Right lobe of liver (tissue), 4 donors: ENCODE measurements around the gene TEAD2.

Experiments used
- CTCF ChIP-seq, 4 donors: fragments of 200-600 bp in 3 of 4; fragments of 450-650 bp in 1 of 4; IDR thresholded peaks; one replicate each; pipeline versions ENCODE4 v1.5.1 to v1.8.0; 2016 to 2022; ENCODE audit warnings: antibody characterized with exemption in 4 of 4, mild to moderate bottlenecking in 2 of 4
- POLR2A ChIP-seq: fragments of 450-650 bp; IDR thresholded peaks from one replicate; pipeline ENCODE4 v1.6.1; 2017; ENCODE audit warnings: antibody characterized with exemption, mild to moderate bottlenecking
- donor health status: DM: no; HTN: no; CAD: no.
- donor health status: DM: no; HTN: no; CAD: no.
- donor health status: DM: no; HTN: yes; CAD: no.

GRCh38 chr19:49382639-49383038 is 20.4 kb upstream of the TEAD2 start:
- TF ChIP-seq CTCF (IDR thresholded peaks at IDR 0.05) (no peak), POLR2A (no peak)
